ENCODE measurements around the gene ABHD16B.

DNA sequence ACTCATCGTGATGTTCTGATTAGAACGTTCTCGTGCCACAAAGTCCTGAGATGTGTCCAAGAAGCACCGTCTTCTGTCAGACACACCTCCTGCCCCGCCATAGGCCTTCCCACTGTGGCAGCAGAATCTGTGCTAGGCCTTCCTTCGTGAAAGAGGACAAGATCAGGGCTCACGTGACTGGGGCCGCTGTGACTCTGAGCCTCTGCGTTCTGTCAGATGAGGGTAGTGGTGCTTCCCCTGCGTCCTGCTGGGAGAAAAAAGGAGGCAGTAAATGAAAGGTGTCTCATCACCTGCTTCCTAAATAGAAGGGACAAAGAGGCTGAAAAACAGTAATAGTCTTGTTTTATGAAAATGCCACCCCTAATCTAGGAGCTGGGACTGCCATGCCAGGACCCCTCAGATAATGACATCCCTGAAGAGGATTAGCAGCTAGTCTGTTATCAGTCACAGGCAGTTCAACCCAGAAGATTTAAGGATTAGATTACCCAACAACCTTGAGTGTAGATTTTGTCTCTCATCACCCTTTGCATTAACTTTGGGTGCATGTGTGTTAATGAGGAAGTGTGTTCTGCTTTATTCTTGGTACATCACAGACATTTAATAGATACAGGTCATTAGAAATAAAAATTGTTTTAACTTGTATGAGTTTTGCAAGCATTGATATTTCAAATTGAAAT is 37.7 kb downstream of the ABHD16B start:
- TF ChIP-seq, protein P1, sequence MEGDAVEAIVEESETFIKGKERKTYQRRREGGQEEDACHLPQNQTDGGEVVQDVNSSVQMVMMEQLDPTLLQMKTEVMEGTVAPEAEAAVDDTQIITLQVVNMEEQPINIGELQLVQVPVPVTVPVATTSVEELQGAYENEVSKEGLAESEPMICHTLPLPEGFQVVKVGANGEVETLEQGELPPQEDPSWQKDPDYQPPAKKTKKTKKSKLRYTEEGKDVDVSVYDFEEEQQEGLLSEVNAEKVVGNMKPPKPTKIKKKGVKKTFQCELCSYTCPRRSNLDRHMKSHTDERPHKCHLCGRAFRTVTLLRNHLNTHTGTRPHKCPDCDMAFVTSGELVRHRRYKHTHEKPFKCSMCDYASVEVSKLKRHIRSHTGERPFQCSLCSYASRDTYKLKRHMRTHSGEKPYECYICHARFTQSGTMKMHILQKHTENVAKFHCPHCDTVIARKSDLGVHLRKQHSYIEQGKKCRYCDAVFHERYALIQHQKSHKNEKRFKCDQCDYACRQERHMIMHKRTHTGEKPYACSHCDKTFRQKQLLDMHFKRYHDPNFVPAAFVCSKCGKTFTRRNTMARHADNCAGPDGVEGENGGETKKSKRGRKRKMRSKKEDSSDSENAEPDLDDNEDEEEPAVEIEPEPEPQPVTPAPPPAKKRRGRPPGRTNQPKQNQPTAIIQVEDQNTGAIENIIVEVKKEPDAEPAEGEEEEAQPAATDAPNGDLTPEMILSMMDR (conservative IDR thresholded peaks at IDR 0.05 in 1 of 2, IDR thresholded peaks at IDR 0.05 in 1 of 2; ENCODE audit: extremely low read depth in 1 of 2, insufficient read depth in 1 of 2, low read depth in 1 of 2, low read length in 2 of 2) = no peak
- no peak for TF ChIP-seq EZH2 (IDR thresholded peaks at IDR 0.05; ENCODE audit: borderline replicate concordance, low read length)
